ENCODE results near the gene LDAH. TPM values are rescaled to one million over a fixed set of nuclear protein-coding genes. Genes with fewer than 3 reads are reported as not detected.

Gene LDAH
- total RNA-seq, 1 donor from 2014 or later = 24.9 TPM

DNA sequence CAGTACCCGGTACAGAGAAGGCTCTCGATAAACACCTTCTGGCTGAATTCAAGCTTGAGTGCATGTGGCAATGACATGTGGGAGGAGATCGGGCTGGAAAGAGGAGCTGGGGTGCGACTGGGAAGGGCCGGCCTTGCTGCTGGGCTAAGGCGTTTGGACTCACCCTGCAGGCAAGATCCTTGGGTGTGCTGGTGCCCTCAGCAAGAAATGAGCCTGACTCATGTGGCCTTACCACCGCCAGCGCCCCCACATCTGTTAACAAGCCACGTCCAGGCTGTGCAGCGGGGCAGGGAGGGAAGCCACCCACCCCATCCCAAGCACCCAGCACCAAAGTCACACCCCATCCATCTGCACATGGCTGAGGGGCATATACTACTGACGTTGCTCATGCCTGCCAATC, 173.3 kb downstream of the LDAH start:
- H3K4me3 ChIP-seq (ENCODE audit: low read depth, low read length) = no peak overlapping the region
- TF ChIP-seq, protein P1, sequence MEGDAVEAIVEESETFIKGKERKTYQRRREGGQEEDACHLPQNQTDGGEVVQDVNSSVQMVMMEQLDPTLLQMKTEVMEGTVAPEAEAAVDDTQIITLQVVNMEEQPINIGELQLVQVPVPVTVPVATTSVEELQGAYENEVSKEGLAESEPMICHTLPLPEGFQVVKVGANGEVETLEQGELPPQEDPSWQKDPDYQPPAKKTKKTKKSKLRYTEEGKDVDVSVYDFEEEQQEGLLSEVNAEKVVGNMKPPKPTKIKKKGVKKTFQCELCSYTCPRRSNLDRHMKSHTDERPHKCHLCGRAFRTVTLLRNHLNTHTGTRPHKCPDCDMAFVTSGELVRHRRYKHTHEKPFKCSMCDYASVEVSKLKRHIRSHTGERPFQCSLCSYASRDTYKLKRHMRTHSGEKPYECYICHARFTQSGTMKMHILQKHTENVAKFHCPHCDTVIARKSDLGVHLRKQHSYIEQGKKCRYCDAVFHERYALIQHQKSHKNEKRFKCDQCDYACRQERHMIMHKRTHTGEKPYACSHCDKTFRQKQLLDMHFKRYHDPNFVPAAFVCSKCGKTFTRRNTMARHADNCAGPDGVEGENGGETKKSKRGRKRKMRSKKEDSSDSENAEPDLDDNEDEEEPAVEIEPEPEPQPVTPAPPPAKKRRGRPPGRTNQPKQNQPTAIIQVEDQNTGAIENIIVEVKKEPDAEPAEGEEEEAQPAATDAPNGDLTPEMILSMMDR (IDR thresholded peaks at IDR 0.05; ENCODE audit: insufficient read depth, low read length, poor library complexity, severe bottlenecking) = no peak
- no peak for DNase-seq (ENCODE audit: low read depth)
- no peaks in the 10 kb centered on the region for H3K36me3 ChIP-seq (ENCODE audit: control insufficient read depth, insufficient read depth, low read length)
- no peaks in the 10 kb centered on the region for H3K27me3 ChIP-seq (ENCODE audit: control insufficient read depth, insufficient read depth, low read length)

DNA sequence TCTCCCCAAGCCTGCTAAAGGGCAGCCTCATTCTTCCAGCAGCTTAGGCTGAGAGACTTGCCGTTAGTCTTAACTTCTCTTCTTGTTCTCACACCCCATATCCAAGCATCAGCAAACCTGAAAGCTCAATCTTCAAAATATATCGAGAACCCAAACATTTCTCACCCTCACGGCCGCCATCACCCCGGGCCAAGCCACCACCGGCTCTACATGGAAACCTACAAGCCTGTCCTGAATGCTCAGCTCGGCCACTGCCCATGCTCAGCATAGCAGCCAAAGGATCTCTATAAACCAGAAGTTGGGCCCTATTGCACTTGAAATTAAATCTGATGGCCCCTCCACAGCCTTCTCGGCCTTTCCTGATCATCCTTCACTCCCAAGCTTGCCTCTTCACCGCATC, 174.1 kb downstream of the LDAH start:
- no peaks in the 10 kb centered on the region for H3K27me3 ChIP-seq (ENCODE audit: control insufficient read depth, insufficient read depth, low read length)
- H3K36me3 ChIP-seq (ENCODE audit: control insufficient read depth, insufficient read depth, low read length) = no peaks in the 10 kb centered on the region
- TF ChIP-seq, protein P1 (IDR thresholded peaks at IDR 0.05; ENCODE audit: insufficient read depth, low read length, poor library complexity, severe bottlenecking) = no peak
- DNase-seq (ENCODE audit: low read depth) = no peak
- no peak overlapping the region for H3K4me3 ChIP-seq (ENCODE audit: low read depth, low read length)

DNA sequence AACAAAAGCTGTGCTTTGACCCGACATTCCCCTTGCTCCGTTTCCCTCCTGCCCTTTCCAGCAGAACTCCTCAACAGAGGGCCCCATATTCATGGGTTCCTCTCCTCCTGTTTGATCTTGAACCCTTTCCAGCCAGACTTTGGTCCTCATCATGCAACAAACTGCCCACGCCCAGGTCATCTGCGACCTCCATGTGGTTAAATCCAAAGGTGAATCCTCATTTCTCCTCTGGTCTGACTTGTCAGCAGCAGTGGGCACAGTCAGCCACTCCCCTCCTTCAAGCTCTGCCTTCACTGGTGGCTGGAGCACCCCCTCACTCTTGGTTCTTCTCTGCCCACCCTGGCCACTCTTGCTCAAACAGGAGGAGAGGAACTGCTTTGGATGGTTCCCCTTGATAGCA, 174.7 kb downstream of the LDAH start:
- no peaks in the 10 kb centered on the region for H3K27me3 ChIP-seq (ENCODE audit: control insufficient read depth, insufficient read depth, low read length)
- no peak overlapping the region for H3K4me3 ChIP-seq (ENCODE audit: low read depth, low read length)
- no peak for DNase-seq (ENCODE audit: low read depth)
- TF ChIP-seq, protein P1 (IDR thresholded peaks at IDR 0.05; ENCODE audit: insufficient read depth, low read length, poor library complexity, severe bottlenecking) = no peak
- no peaks in the 10 kb centered on the region for H3K36me3 ChIP-seq (ENCODE audit: control insufficient read depth, insufficient read depth, low read length)

DNA sequence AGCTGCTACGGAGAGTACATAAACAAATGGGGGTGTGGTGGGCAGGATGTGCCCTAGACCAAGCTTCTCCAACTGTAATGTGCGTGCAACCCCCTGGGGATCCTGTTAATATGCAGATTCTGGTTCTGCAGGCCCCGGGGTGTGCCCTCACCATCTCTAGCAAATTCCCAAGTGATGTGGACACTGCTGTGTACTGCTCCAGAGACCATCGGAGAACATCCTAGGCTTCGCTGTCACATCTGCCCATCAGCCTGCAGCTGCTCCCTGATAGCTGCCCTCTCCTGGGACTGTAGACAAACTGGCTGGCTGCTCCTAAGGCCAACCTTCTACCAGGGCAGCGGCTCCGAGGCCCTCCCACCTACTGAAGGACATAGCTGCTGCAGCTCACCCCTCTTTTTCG, 175.2 kb downstream of the LDAH start:
- no peak for DNase-seq (ENCODE audit: low read depth)
- H3K36me3 ChIP-seq (ENCODE audit: control insufficient read depth, insufficient read depth, low read length) = no peaks in the 10 kb centered on the region
- TF ChIP-seq, protein P1 (IDR thresholded peaks at IDR 0.05; ENCODE audit: insufficient read depth, low read length, poor library complexity, severe bottlenecking) = no peak

DNA sequence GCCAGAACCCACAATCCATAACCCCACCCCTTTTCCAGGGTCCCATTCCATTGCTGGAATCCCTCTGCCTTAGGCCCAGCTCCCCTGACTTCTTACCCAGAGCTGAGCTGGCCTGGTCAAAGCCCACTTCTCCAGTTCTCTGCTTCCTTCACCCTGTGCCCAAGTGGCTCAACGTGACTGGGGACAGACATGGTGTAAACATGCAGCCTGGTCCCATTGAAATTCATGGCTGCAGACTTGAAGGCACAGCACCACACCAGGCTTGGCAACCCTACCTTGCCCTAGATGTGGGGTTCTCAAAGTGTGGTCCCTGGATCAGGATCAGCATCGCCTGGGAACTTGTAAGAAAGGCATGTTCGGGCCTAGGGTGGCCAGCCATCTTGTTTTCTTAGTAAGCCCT, 175.7 kb downstream of the LDAH start:
- no peak overlapping the region for H3K4me3 ChIP-seq (ENCODE audit: low read depth, low read length)
- no peaks in the 10 kb centered on the region for H3K27me3 ChIP-seq (ENCODE audit: control insufficient read depth, insufficient read depth, low read length)
- TF ChIP-seq, protein P1 (IDR thresholded peaks at IDR 0.05; ENCODE audit: insufficient read depth, low read length, poor library complexity, severe bottlenecking) = no peak
- DNase-seq (ENCODE audit: low read depth) = no peak
- H3K36me3 ChIP-seq (ENCODE audit: control insufficient read depth, insufficient read depth, low read length) = no peaks in the 10 kb centered on the region

More for the DNA sequence above, 175.2 kb downstream of the LDAH start:
- Histone ChIP-seq H3K4me3 (ENCODE audit: low read depth, low read length) (no peak overlapping the region), H3K27me3 (ENCODE audit: control insufficient read depth, insufficient read depth, low read length) (no peaks in the 10 kb centered on the region)

DNA sequence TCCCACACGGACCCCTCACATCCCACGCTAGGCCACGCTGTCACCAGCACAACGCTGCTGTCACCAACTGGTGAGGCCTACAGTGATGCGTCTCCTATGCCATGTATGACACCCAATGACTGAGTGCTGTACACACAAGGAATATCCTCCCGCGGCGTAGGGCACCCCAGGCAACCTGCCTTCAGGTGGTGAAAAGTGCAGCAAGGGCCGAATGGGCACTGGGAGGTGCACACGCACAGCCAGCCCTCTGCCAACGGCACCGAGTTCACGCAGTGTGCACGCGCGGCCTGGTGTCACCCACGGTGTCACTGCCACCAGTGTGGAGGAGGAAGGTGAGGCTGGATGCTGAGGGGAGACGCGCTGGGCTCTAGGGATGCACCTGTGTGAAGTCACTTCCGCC, 176.5 kb downstream of the LDAH start:
- no peaks in the 10 kb centered on the region for H3K27me3 ChIP-seq (ENCODE audit: control insufficient read depth, insufficient read depth, low read length)
- TF ChIP-seq, protein P1 (IDR thresholded peaks at IDR 0.05; ENCODE audit: insufficient read depth, low read length, poor library complexity, severe bottlenecking) = no peak
- DNase-seq (ENCODE audit: low read depth) = no peak

More for the DNA sequence above, 176.5 kb downstream of the LDAH start:
- H3K36me3 ChIP-seq (ENCODE audit: control insufficient read depth, insufficient read depth, low read length) = no peaks in the 10 kb centered on the region
- H3K4me3 ChIP-seq (ENCODE audit: low read depth, low read length) = no peak overlapping the region
